Erythroblast (primary cell): ENCODE measurements around the gene VANGL2.

ENCODE experiments used
- DNase-seq, 2 experiments: peaks; one replicate each; lab custom pipeline; 2025; lab: John Stamatoyannopoulos, UW
- GATA1 ChIP-seq: IDR thresholded peaks from 2 replicates; pipeline ENCODE4 v1.6.1; 2011; ENCODE audit warnings: low read depth, mild to moderate bottlenecking, control low read depth, low read length, moderate library complexity
- POLR2A ChIP-seq: IDR thresholded peaks from 2 replicates; pipeline ENCODE4 v1.6.1; 2011; ENCODE audit warnings: mild to moderate bottlenecking, low read length

The VANGL2 gene

GRCh38 chr1:160400223-160400645, at the start of gene VANGL2:
Gene VANGL2, plus strand, starts transcription at chr1:160400564. Its CDS starts 15,274 bp downstream, at chr1:160415838.
- peak; percentile 54 to 61 for DNase-seq

GRCh38 chr1:160351629-160352028, 48.7 kb upstream of the VANGL2 start:
- no peak for DNase-seq
- TF ChIP-seq POLR2A (no peak), GATA1 (no peak)

More at GRCh38 chr1:160400223-160400645, at the start of gene VANGL2:
- TF ChIP-seq POLR2A: no peak
- no peak for TF ChIP-seq GATA1

GRCh38 chr1:160352555-160352954, 47.8 kb upstream of the VANGL2 start:
- TF ChIP-seq POLR2A (no peak), GATA1 (no peak)
- DNase-seq: no peak

GRCh38 chr1:160353223-160353622, 47.1 kb upstream of the VANGL2 start:
- TF ChIP-seq GATA1: no peak
- TF ChIP-seq POLR2A: no peak
- no peak for DNase-seq

- DNase-seq: peak; percentile 35 to 47
- no peak for TF ChIP-seq POLR2A
- TF ChIP-seq GATA1: no peak
Measured at GRCh38 chr1:160354388-160354985, 45.9 kb upstream of the VANGL2 start.

GRCh38 chr1:160357286-160358002, 42.9 kb upstream of the VANGL2 start:
- TF ChIP-seq GATA1: no peak
- no peak for TF ChIP-seq POLR2A
- DNase-seq: no peak

GRCh38 chr1:160358073-160358472, 42.3 kb upstream of the VANGL2 start:
- no peak for DNase-seq
- TF ChIP-seq POLR2A (no peak), GATA1 (no peak)

- no peak for DNase-seq
- TF ChIP-seq POLR2A: no peak
- no peak for TF ChIP-seq GATA1
Measured at GRCh38 chr1:160359559-160360226, 40.7 kb upstream of the VANGL2 start.

GRCh38 chr1:160360227-160360695, 40.1 kb upstream of the VANGL2 start:
- no peak for DNase-seq
- TF ChIP-seq POLR2A (no peak), GATA1 (no peak)

- TF ChIP-seq POLR2A (no peak), GATA1 (no peak)
- no peak for DNase-seq
Measured at GRCh38 chr1:160361199-160361598, 39.2 kb upstream of the VANGL2 start.

- DNase-seq: no peak
- TF ChIP-seq POLR2A: no peak
- no peak for TF ChIP-seq GATA1
Measured at GRCh38 chr1:160361814-160362167, 38.6 kb upstream of the VANGL2 start.

GRCh38 chr1:160362168-160362957, 38.0 kb upstream of the VANGL2 start:
- DNase-seq: peak; percentile 11 to 50
- TF ChIP-seq POLR2A (no peak), GATA1 (no peak)

- no peak for TF ChIP-seq GATA1
- TF ChIP-seq POLR2A: no peak
- DNase-seq: no peak
Measured at GRCh38 chr1:160363010-160363409, 37.4 kb upstream of the VANGL2 start.
